ENCODE measurements around the gene NKX2-8. TPM values are rescaled to one million over a fixed set of nuclear protein-coding genes. Genes with fewer than 3 reads are reported as not detected.

The NKX2-8 gene
- total RNA-seq, 1 donor from 2014 or later, result not detected

GRCh38 chr14:36583242-36583892 is 953 bp upstream of the NKX2-8 start:
- Histone ChIP-seq H2AFZ (ENCODE audit: low read depth, low read length) (no peak overlapping the region), H3K9ac (ENCODE audit: low read length) (no peak overlapping the region), H3K27ac (ENCODE audit: low read depth, low read length) (no peak overlapping the region), H4K20me1 (ENCODE audit: insufficient read depth, low read length) (no peaks in the 10 kb centered on the region), H3K27me3 (ENCODE audit: insufficient read depth, low read length) (peaks cover 66% of the 10 kb centered on the region), H3K9me3 (ENCODE audit: insufficient read depth, low read depth, low read length) (peaks cover 3% of the 10 kb centered on the region), H3K36me3 (ENCODE audit: insufficient read depth, low read length) (no peaks in the 10 kb centered on the region), H3K4me1 (ENCODE audit: insufficient read depth, low read length) (no peaks in the 10 kb centered on the region), H3K79me2 (ENCODE audit: insufficient read depth, low read length) (no peaks in the 10 kb centered on the region), H3K4me3 (ENCODE audit: insufficient read depth, low read depth, low read length) (no peak overlapping the region), H3K4me2 (ENCODE audit: low read length) (no peak overlapping the region)
- H3K4me1 Mint-ChIP-seq (ENCODE audit: low read depth, unreplicated experiment), result no peaks in the 10 kb centered on the region
- no peak overlapping the region for H3K4me3 Mint-ChIP-seq (ENCODE audit: unreplicated experiment)
- no peak for TF ChIP-seq CTCF (IDR thresholded peaks at IDR 0.05; ENCODE audit: insufficient read depth, low read depth, low read length)
- TF ChIP-seq EZH2 (IDR thresholded peaks at IDR 0.05; ENCODE audit: insufficient read depth, low read length), result no peak
- FAIRE-seq (no peak), DNase-seq (ENCODE audit: low read depth) (no peak)
- H3K36me3 Mint-ChIP-seq (ENCODE audit: low read depth, unreplicated experiment), result no peaks in the 10 kb centered on the region
- no peak overlapping the region for H3K27ac Mint-ChIP-seq (ENCODE audit: unreplicated experiment)
- H3K27me3 Mint-ChIP-seq (ENCODE audit: low read depth, unreplicated experiment), result peaks cover 80% of the 10 kb centered on the region
- H3K9me3 Mint-ChIP-seq (ENCODE audit: unreplicated experiment), result peaks cover 2% of the 10 kb centered on the region

- H3K4me1 Mint-ChIP-seq (ENCODE audit: low read depth, unreplicated experiment), result no peaks in the 10 kb centered on the region
- no peaks in the 10 kb centered on the region for H3K79me2 ChIP-seq (ENCODE audit: insufficient read depth, low read length)
- no peak overlapping the region for H3K27ac ChIP-seq (ENCODE audit: low read depth, low read length)
- H3K36me3 Mint-ChIP-seq (ENCODE audit: low read depth, unreplicated experiment), result no peaks in the 10 kb centered on the region
- no peak for DNase-seq (ENCODE audit: low read depth)
- no peaks in the 10 kb centered on the region for H3K36me3 ChIP-seq (ENCODE audit: insufficient read depth, low read length)
- H3K27me3 ChIP-seq (ENCODE audit: insufficient read depth, low read length), result peaks cover 66% of the 10 kb centered on the region
- H3K9ac ChIP-seq (ENCODE audit: low read length), result no peak overlapping the region
- H3K27ac Mint-ChIP-seq (ENCODE audit: unreplicated experiment), result no peak overlapping the region
- H3K4me2 ChIP-seq (ENCODE audit: low read length), result no peak overlapping the region
- peaks cover 2% of the 10 kb centered on the region for H3K9me3 Mint-ChIP-seq (ENCODE audit: unreplicated experiment)
- H4K20me1 ChIP-seq (ENCODE audit: insufficient read depth, low read length), result no peaks in the 10 kb centered on the region
- H3K27me3 Mint-ChIP-seq (ENCODE audit: low read depth, unreplicated experiment), result peaks cover 81% of the 10 kb centered on the region
- no peak overlapping the region for H2AFZ ChIP-seq (ENCODE audit: low read depth, low read length)
- no peak overlapping the region for H3K4me3 Mint-ChIP-seq (ENCODE audit: unreplicated experiment)
- FAIRE-seq, result no peak
- no peak overlapping the region for H3K4me3 ChIP-seq (ENCODE audit: insufficient read depth, low read depth, low read length)
- no peaks in the 10 kb centered on the region for H3K4me1 ChIP-seq (ENCODE audit: insufficient read depth, low read length)
- H3K9me3 ChIP-seq (ENCODE audit: insufficient read depth, low read depth, low read length), result peaks cover 3% of the 10 kb centered on the region
- TF ChIP-seq EZH2 (IDR thresholded peaks at IDR 0.05; ENCODE audit: insufficient read depth, low read length) (no peak), CTCF (IDR thresholded peaks at IDR 0.05; ENCODE audit: insufficient read depth, low read depth, low read length) (no peak)
These were observed 444 bp upstream of the NKX2-8 start for GRCh38 chr14:36582874-36583241.

All from astrocyte (in vitro differentiated cells and primary cell).